ENCODE measurements around the gene ACAP3. TPM values are rescaled to one million over a fixed set of nuclear protein-coding genes. Genes with fewer than 3 reads are reported as not detected.

Gene ACAP3
- total RNA-seq, 2 donors from 2014 or later: 63.5 to 66.2 TPM

- Mint-ChIP-seq H3K4me3 (no peak within 1 kb of the TSS), H3K36me3 (ENCODE audit: low read depth) (no peaks in the 10 kb centered on the region), H3K27ac (no peak within 1 kb of the TSS), H3K4me1 (peaks cover 3% of the 10 kb centered on the region), H3K27me3 (no peaks in the 10 kb centered on the region)
- ATAC-seq (no peak), DNase-seq (no peak)
- no peaks in the 10 kb centered on the region for H3K9me3 ChIP-seq (ENCODE audit: control insufficient read depth, low read length, poor library complexity, severe bottlenecking)
Observed at GRCh38 chr1:1331068-1331965, 23.6 kb upstream of the ACAP3 start, which contains the start of gene TAS1R3. TSS of gene TAS1R3 (plus strand) at chr1:1331280. CDS start at chr1:1331346, 66 bp downstream.

GRCh38 chr1:1330366-1331067 lies 22.8 kb upstream of the ACAP3 start:
- H3K27me3 Mint-ChIP-seq: no peaks in the 10 kb centered on the region

GRCh38 chr1:1329304-1330210 lies 21.8 kb upstream of the ACAP3 start:
- Mint-ChIP-seq H3K27me3 (no peaks in the 10 kb centered on the region), H3K27ac (no peak overlapping the region), H3K4me1 (peaks cover 10% of the 10 kb centered on the region), H3K36me3 (ENCODE audit: low read depth) (no peaks in the 10 kb centered on the region), H3K4me3 (no peak overlapping the region)
- no peak for DNase-seq
- ATAC-seq: no peak
- H3K9me3 ChIP-seq (ENCODE audit: control insufficient read depth, low read length, poor library complexity, severe bottlenecking): no peaks in the 10 kb centered on the region

More at GRCh38 chr1:1330366-1331067, 22.8 kb upstream of the ACAP3 start:
- DNase-seq (no peak), ATAC-seq (no peak)
- H3K36me3 Mint-ChIP-seq (ENCODE audit: low read depth): no peaks in the 10 kb centered on the region
- H3K27ac Mint-ChIP-seq: no peak overlapping the region
- H3K9me3 ChIP-seq (ENCODE audit: control insufficient read depth, low read length, poor library complexity, severe bottlenecking): no peaks in the 10 kb centered on the region
- no peak overlapping the region for H3K4me3 Mint-ChIP-seq
- H3K4me1 Mint-ChIP-seq: peaks cover 10% of the 10 kb centered on the region

GRCh38 chr1:1328254-1328653 lies 20.5 kb upstream of the ACAP3 start:
- no peak for ATAC-seq
- H3K4me3 Mint-ChIP-seq: no peak overlapping the region
- H3K27ac Mint-ChIP-seq: no peak overlapping the region
- peaks cover 2% of the 10 kb centered on the region for H3K36me3 Mint-ChIP-seq (ENCODE audit: low read depth)
- no peaks in the 10 kb centered on the region for H3K27me3 Mint-ChIP-seq
- DNase-seq: no peak
- H3K9me3 ChIP-seq (ENCODE audit: control insufficient read depth, low read length, poor library complexity, severe bottlenecking): no peaks in the 10 kb centered on the region
- H3K4me1 Mint-ChIP-seq: peaks cover 13% of the 10 kb centered on the region

GRCh38 chr1:1327291-1327690 lies 19.6 kb upstream of the ACAP3 start:
- Mint-ChIP-seq H3K27me3 (no peaks in the 10 kb centered on the region), H3K27ac (no peak overlapping the region), H3K4me1 (peaks cover 14% of the 10 kb centered on the region), H3K4me3 (peak overlapping the region; percentile 49), H3K36me3 (ENCODE audit: low read depth) (peaks cover 2% of the 10 kb centered on the region)
- no peak for ATAC-seq
- H3K9me3 ChIP-seq (ENCODE audit: control insufficient read depth, low read length, poor library complexity, severe bottlenecking): no peaks in the 10 kb centered on the region
- DNase-seq: no peak

GRCh38 chr1:1326075-1326605 lies 18.4 kb upstream of the ACAP3 start:
- ATAC-seq (no peak), DNase-seq (no peak)
- peaks cover 14% of the 10 kb centered on the region for H3K4me1 Mint-ChIP-seq
- H3K27ac Mint-ChIP-seq: peak overlapping the region; percentile 49
- peaks cover 4% of the 10 kb centered on the region for H3K36me3 Mint-ChIP-seq (ENCODE audit: low read depth)
- no peaks in the 10 kb centered on the region for H3K9me3 ChIP-seq (ENCODE audit: control insufficient read depth, low read length, poor library complexity, severe bottlenecking)
- H3K4me3 Mint-ChIP-seq: peak overlapping the region; percentile 94
- no peaks in the 10 kb centered on the region for H3K27me3 Mint-ChIP-seq

- no peaks in the 10 kb centered on the region for H3K9me3 ChIP-seq (ENCODE audit: control insufficient read depth, low read length, poor library complexity, severe bottlenecking)
- peak overlapping the region; percentile 49 for H3K27ac Mint-ChIP-seq
- ATAC-seq (no peak), DNase-seq (no peak)
- H3K4me3 Mint-ChIP-seq: peak overlapping the region; percentile 94
- H3K36me3 Mint-ChIP-seq (ENCODE audit: low read depth): peaks cover 4% of the 10 kb centered on the region
- H3K4me1 Mint-ChIP-seq: peaks cover 14% of the 10 kb centered on the region
- H3K27me3 Mint-ChIP-seq: no peaks in the 10 kb centered on the region
Observed at GRCh38 chr1:1325288-1326074, 17.8 kb upstream of the ACAP3 start.

GRCh38 chr1:1324524-1325287 lies 17.0 kb upstream of the ACAP3 start, which contains the start of the genes CPTP and INTS11:
TSS of gene CPTP (plus strand) at chr1:1324802. CDS start at chr1:1326911, 2,109 bp downstream.
TSS of gene INTS11 (minus strand) at chr1:1324660. CDS start at chr1:1324608, 52 bp downstream.
- Mint-ChIP-seq H3K4me1 (peaks cover 16% of the 10 kb centered on the region), H3K27me3 (no peaks in the 10 kb centered on the region), H3K36me3 (ENCODE audit: low read depth) (peaks cover 4% of the 10 kb centered on the region), H3K4me3 (peak within 1 kb of the TSS; percentile 94), H3K27ac (peak within 1 kb of the TSS; percentile 88)
- ATAC-seq (peak; percentile 89), DNase-seq (peak; percentile 93 to 97 (median 96))
- no peaks in the 10 kb centered on the region for H3K9me3 ChIP-seq (ENCODE audit: control insufficient read depth, low read length, poor library complexity, severe bottlenecking)

GRCh38 chr1:1324084-1324523 lies 16.4 kb upstream of the ACAP3 start:
- peaks cover 4% of the 10 kb centered on the region for H3K36me3 Mint-ChIP-seq (ENCODE audit: low read depth)
- peaks cover 20% of the 10 kb centered on the region for H3K4me1 Mint-ChIP-seq
- no peaks in the 10 kb centered on the region for H3K9me3 ChIP-seq (ENCODE audit: control insufficient read depth, low read length, poor library complexity, severe bottlenecking)
- peak overlapping the region; percentile 88 for H3K27ac Mint-ChIP-seq
- DNase-seq (no peak), ATAC-seq (peak; percentile 52)
- no peaks in the 10 kb centered on the region for H3K27me3 Mint-ChIP-seq
- H3K4me3 Mint-ChIP-seq: peak overlapping the region; percentile 94

- no peaks in the 10 kb centered on the region for H3K27me3 Mint-ChIP-seq
- no peaks in the 10 kb centered on the region for H3K9me3 ChIP-seq (ENCODE audit: control insufficient read depth, low read length, poor library complexity, severe bottlenecking)
- ATAC-seq (no peak), DNase-seq (no peak)
- peaks cover 21% of the 10 kb centered on the region for H3K4me1 Mint-ChIP-seq
- peaks cover 4% of the 10 kb centered on the region for H3K36me3 Mint-ChIP-seq (ENCODE audit: low read depth)
- peak overlapping the region; percentile 94 for H3K4me3 Mint-ChIP-seq
- peak overlapping the region; percentile 88 for H3K27ac Mint-ChIP-seq
Observed at GRCh38 chr1:1322952-1323351, 15.2 kb upstream of the ACAP3 start.

GRCh38 chr1:1322418-1322817 lies 14.7 kb upstream of the ACAP3 start:
- Mint-ChIP-seq H3K4me3 (peak overlapping the region; percentile 86), H3K4me1 (peaks cover 21% of the 10 kb centered on the region), H3K27ac (peak overlapping the region; percentile 75), H3K36me3 (ENCODE audit: low read depth) (peaks cover 4% of the 10 kb centered on the region), H3K27me3 (no peaks in the 10 kb centered on the region)
- ATAC-seq (no peak), DNase-seq (no peak)
- no peaks in the 10 kb centered on the region for H3K9me3 ChIP-seq (ENCODE audit: control insufficient read depth, low read length, poor library complexity, severe bottlenecking)

All from T-helper 17 cell (primary cell).